Glomerular visceral epithelial cell (primary cell): ENCODE measurements around the gene ADRA1B.

ENCODE experiments used
- DNase-seq: peaks from one replicate; pipeline ENCODE4 v3.0.0-alpha.2; 2016; ENCODE audit errors: extremely low spot score

ADRA1B gene

DNA sequence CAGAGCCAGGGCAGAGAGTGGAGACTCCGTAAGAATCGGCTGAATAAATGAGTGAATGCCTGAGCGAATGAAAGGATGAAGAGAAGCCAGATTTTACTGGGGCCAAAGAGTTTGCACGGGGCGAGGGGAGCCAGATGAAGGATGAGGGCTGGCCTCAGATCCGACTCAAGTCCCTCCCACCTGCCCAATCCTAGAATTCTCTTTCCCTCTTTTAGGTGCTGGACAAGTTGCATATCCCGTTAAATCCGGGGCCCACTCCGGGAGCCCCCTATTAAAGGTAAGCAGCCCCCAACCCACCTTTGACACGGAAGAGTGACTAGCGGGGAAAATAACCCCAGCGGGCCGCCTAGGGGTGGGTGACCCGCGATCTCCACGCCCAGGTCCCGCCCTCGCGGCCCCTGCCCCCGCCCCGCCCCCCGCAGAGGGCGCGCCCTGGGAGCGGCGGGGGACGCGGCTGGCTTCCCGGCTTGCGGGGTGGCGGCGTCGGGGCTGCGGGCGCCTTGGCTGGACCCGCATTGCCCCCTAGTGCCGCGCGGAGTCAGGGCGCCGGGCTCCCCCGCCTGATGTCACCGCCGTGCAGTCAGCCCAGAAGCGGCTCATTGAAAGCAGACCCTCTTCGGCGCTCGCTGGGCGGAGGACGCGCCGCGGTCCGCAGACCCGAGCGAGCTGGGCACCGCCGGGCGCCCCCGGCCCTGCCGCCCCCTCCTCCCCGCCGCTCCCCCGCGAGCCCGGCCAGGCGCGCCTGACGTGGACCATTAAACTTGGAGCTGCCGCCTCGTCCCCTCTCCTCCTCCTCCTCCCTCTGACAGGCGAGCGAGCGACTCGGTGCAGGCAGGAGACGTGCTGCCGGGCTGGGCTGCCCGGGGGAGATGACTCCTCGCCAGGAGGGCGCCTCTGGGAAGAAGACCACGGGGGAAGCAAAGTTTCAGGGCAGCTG lies at the start of gene ADRA1B:
TSS of gene ADRA1B (plus strand) at position 579 of the 937 bp plus-strand sequence. CDS start 424 bp downstream, outside the sequence.
- peak; percentile 73 for DNase-seq

- peak; percentile 19 for DNase-seq
Measured at GRCh38 chr5:159873680-159874079, 42.6 kb upstream of the ADRA1B start.

GRCh38 chr5:159874263-159874662 lies 42.0 kb upstream of the ADRA1B start:
- DNase-seq, result peak; percentile 42

DNA sequence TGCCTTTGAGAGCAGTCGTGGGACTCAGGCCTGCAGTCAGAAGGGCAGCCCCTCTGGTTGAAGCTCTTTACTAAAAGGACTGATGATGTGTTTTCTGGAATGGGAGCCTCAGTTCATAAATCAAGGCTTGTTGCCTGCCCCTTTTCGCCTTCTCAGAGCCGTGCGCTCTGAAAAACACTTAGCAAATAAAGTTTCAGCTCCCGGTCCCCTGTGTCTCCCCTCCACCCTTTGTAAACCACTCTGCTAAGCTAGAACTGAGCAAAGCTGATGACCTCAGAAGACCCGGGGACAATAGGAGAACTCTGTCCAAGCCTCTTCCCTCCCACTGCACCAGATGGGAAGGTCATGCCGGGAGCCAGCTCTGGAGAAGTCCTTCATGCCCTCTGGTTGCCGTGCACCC lies 39.3 kb upstream of the ADRA1B start:
- DNase-seq, result no peak

DNA sequence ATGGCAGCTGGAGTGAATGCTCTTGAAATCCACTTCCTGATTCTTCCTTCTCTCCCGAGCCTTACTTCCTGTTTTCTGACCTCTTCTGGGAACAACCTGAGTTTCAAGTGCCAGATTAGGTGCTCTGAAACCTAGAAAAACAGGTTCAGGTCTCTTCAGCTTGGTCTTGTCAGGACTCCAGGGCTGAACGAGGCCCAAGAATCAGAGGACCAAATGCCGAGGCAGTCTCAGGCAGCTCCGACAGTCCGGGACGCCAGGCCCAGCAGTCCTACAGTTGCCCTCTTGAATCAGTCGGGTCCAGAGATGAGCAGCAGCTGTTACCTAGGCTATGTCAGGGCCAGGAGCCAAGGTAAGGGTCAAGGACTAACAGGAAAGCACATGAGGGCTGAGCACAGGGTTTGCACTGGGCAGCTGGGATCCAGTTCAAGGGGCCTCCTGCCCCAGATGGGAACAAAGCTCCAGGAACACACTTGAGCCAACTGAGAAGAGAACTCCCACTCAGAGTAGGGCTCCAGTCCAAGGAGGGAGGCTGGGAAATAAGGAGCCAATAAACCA lies 38.3 kb upstream of the ADRA1B start:
- DNase-seq, result no peak

- DNase-seq, result peak; percentile 71
Measured at GRCh38 chr5:159878988-159879471, 37.3 kb upstream of the ADRA1B start.

DNA sequence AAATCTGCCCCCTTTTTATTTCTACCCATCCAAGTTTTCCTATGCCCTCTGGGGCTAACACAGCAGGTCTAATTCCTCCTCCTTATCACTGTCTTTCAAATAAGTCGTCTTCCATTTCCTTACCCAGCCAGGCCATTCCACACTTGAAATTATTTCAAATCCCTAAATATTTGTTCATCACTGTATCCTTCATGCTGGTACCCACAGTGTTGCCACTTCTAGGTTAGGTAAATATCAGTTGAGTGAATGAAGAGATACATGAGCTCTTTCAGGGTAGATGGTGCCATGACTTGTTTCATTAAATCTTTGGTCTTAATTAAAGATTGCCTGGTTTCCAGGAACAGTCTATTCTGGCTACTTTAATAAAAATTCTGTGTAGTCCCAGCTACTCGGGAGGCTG lies 35.6 kb upstream of the ADRA1B start:
- no peak for DNase-seq

- DNase-seq, result no peak
Measured at GRCh38 chr5:159881967-159882366, 34.3 kb upstream of the ADRA1B start.

DNA sequence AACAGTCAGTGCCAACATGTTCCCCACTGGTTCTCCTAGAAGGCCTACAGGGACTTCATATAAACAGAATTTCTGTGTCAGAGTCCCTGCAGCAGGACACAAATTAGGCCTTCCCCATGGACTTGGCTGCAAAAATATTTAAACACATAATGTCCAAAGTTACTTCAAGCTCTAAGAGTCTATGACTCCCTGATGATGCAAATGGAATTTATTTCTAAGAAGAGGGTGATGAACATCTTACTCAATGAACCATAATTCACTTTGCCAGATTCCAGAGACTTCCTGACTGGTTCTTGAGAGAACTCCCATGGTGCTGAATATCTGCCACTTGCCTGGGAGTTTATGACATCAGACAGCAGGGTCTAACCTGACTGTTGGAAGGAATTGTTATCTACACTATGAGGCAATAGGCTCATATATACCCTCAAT lies 32.7 kb upstream of the ADRA1B start:
- peak; percentile 17 for DNase-seq

GRCh38 chr5:159884917-159885620 lies 31.2 kb upstream of the ADRA1B start:
- no peak for DNase-seq

DNA sequence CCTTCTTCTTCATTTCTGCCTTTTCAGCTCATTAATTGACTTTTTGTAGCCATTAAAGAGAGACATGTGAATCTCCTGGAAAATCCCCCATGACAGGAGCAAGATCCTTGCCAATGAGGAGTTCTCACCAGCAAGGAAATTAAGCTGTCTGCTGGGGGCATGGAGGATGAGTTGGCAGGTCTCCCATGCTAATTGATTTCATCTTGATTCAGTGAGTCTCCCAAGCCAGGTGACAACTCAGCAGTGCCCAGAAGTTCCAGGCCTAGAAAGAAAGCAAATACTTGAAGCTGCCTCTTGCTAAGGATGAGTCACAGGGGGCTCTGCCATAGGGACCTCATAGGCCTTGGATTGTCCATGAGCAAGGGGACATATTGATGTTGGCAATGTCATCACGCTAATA lies 30.0 kb upstream of the ADRA1B start:
- no peak for DNase-seq

DNA sequence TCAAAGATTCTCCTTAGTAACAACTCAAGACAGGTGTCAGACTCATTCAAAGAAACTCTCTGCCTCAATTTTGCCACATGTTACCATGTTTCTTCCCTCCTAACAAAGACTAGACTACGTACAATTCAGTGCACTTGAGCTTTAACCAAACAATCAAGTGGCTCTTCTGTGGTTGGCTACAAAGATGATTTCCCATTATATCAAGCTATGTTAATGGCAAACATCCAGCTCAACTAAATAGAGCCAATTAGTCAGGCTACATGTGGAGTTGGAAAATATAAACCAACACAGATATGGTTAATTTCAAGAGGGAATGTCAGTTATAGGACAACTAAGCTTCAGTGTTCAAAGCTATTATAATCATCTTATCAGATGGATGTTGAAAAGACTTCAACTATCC lies 29.2 kb upstream of the ADRA1B start:
- no peak for DNase-seq

GRCh38 chr5:159888860-159889259 lies 27.4 kb upstream of the ADRA1B start:
- no peak for DNase-seq

DNA sequence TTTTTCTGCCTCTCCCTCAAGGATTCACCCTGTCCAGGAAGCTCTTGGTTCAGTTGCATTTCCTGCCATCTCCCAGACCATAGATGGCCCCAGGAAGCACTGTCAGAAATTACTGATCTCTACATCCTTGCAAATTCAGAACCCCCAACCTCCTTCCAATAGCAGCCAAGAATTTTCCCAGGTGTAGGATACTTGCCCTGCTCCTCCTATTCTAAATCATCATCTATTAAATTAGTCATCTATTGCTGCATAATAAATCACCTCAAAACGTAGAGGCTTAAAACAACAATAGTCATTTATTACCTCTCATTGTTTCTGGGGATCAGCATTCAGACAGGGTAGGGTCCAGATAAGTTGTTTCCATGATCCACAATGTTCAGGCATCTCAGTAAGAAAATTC lies 26.1 kb upstream of the ADRA1B start:
- no peak for DNase-seq

DNA sequence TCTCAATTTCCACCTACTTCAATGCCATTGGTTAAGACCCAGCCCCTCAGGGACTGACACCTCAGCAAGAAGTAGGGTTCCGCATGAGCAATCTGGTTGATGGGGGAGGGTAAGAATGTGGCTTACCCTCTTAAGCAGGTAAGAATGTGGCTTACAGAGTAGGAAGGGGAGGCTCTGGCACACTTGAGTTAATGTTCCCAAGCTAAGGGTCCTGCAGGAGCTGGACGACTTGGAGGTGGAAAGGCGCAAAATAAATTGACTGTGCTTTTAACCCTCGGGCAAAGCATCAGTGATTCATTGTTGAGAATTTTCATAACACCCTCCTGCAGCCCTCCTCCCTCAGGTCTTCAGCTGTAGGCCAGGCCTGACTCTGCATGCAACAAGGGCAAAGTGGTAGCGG lies 24.9 kb upstream of the ADRA1B start:
- DNase-seq, result peak; percentile 40

DNA sequence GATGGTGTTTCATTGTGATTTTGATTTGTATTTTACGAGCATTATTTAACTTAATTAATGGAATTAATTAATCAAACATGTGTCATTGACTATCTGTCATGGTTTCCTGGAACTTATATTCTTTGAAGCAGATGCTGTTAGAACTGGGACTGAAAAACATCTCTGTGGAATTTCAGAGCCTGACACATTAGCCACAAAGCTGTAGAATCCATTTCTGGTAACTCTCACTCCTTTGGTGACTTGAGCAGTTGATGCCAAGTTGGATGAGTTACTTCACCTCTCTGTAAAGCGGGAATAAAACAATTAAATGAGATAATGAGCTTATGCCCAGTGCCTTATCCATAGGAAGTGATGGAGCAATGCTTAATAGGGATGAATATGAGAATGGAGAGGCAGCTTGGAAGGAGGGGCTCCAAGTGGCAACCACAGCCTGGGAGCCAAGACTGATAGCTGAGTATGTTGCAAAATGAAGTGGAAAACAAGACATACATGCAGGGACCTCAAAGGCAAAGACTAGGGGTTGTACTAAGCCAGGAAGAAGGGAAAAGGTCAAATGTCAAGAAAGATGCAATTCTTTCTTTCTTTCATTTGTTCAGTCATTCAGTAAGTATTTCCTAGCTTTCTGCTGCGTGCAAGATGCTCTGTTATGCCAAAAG lies 23.1 kb upstream of the ADRA1B start:
- DNase-seq, result no peak

GRCh38 chr5:159894149-159894720 lies 22.0 kb upstream of the ADRA1B start:
- no peak for DNase-seq

DNA sequence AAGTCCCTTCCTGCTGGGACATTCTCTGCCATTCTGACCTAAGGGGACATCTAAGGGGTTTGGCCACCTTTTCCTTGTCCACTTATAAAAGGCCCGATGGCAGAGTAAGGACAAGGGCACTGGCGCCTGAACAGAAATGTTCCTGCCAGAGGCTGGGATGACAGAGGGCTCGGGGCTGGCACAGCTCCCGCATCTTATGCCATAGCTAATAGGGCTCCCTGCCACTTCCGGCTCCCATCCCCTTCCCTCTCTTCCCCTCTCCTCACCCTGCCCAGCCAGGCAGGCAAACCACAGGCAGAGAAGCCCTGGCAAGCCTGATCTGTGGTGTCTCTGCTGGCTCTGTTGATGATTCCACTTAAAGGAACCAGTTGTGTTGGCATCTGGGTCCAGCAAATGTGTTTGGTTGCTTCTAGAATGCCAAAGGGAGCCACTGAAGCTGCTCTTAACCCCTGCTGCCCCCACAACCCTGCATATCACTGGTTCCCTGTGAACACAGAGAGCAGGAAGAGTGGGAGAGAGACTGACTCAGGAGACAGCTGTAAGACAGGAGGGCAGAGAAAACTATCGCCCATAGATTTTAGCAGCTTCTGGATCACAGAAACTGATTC lies 18.4 kb upstream of the ADRA1B start:
- peak; percentile 82 for DNase-seq

DNA sequence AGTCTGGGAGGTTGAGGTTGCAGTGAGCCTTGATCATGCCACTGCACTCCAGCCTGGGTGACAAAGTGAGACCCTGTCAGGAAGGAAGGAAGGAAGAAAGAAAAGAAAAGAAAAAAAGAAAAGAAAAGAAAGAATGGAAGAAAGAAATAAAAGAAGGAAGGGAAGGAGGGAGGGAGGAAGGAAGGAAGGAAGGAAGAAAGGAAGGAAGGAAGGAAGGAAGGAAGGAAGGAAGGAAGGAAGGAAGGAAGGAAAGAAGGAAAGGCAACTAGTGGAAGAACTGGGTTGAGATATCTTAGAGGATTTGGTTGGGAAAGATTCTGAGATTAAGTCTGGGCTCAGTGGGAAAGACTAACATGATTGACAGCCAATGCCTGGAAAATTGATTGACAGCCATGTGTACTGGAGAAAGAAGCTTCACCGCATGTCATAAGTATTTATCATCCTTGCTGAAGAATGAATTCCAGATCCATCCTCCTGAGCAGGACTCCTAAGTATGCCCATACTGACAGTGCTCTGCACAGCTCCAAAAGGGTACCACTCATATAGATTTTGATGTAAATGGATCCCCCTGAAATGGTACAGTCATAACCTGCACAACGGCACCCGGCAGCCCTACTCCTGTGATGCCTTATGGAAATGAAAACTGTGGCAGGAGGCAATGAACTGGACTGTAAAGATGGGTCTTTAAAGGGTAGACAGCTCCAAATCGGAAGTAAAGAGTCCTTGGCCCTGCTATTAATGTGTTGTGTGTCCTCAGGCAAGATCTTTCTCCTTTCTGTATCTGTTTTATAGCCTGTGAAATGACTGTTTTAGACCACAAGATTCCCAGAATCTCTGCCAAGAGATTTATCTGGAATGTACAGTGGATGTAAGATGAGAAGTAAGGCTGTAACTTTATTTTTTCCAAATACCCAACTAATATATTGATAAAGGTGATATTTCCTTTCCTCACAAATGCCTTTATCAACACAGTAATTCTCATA lies 16.9 kb upstream of the ADRA1B start:
- peak; percentile 44 for DNase-seq

GRCh38 chr5:159901308-159901707 lies 15.0 kb upstream of the ADRA1B start:
- no peak for DNase-seq
